GM12878 (cell line): ENCODE results near the gene BIN1. TPM values are rescaled to one million over a fixed set of nuclear protein-coding genes. Genes with fewer than 3 reads are reported as not detected.

Source experiments
- BMI1 ChIP-seq: fragments of 450-650 bp; IDR thresholded peaks from 2 replicates; pipeline ENCODE4 v1.6.1; 2016; ENCODE audit warnings: mild to moderate bottlenecking, moderate library complexity, borderline replicate concordance
- CEBPZ ChIP-seq: fragments of 150-350 bp; IDR thresholded peaks from 2 replicates; pipeline ENCODE4 v1.6.1; 2016; ENCODE audit warnings: low read depth, low read length
- MTA2 ChIP-seq: fragments of 450-650 bp; IDR thresholded peaks from 2 replicates; pipeline ENCODE4 v1.6.1; 2016; ENCODE audit warnings: low read depth, mild to moderate bottlenecking, moderate library complexity
- SUPT20H ChIP-seq: IDR thresholded peaks from 2 replicates; pipeline ENCODE4 v1.6.1; 2011; ENCODE audit warnings: low read depth, mild to moderate bottlenecking, low read length, moderate library complexity, borderline replicate concordance; ENCODE audit not compliant: control insufficient read depth
- polyA plus RNA-seq, 11 experiments: library from polyadenylated mRNA; depleted of rRNA in 4 of 11; unstranded in 6 of 11; stranded (reverse) in 5 of 11; fragments of >200 nt; fragmentation: Nextera tagmentation in 4 of 11; fragmentation: Illumina TruSeq in 1 of 11; extraction: Ambion mirVana in 4 of 11; extraction: Trizol in 1 of 11; gene quantifications; 1 replicate in 1 of 11; 2 replicates in 10 of 11; pipeline versions ENCODE4 v1.2.1 to v1.2.3, GENCODE V29; 2011 to 2016; ENCODE audit warnings: inconsistent platforms in 2 of 11, missing spikeins in 2 of 11, low read depth in 1 of 11
- small RNA-seq: library from RNA; depleted of rRNA; stranded (forward); fragments of <200 nt; gene quantifications from one replicate; pipeline ENCODE3, GENCODE V24; 2014
- total RNA-seq, 4 experiments: library from RNA; depleted of rRNA in 3 of 4; stranded (reverse); fragments of >200 nt in 3 of 4; fragmentation: Illumina TruSeq in 1 of 4; extraction: Trizol in 1 of 4; gene quantifications; 2 replicates each; pipeline versions ENCODE4 v1.2.1 to v1.2.3, GENCODE V29; 2013 to 2021

BIN1 gene
- total and polyA plus RNA-seq, 10 of the 15 experiments (the other 5 are each of a cell fraction or from before 2014, with no cell fraction given), result 0.32 to 21.3 (median 11.2) TPM

- TF ChIP-seq CEBPZ (no peak), MTA2 (no peak), SUPT20H (no peak), BMI1 (no peak)
These were observed 108.5 kb downstream of the BIN1 start (continued) for GRCh38 chr2:126998486-126998885.

Small RNA genes within 50 kb of the gene (small RNA-seq; reads per million reads assigned to genes)
- gene RNU7-182P, result not detected

Other genes starting within 250 kb of the BIN1 start
- not detected in 2 replicates for gene TEX51, start 208.3 kb downstream of the BIN1 start, total RNA-seq (2014; rRNA removed)
- gene TEX51, start 208.3 kb downstream of the BIN1 start, total RNA-seq (2014; rRNA removed; fragmentation: Illumina TruSeq; extraction: Trizol), result not detected in 2 replicates
- not detected in 2 replicates for gene TEX51, start 208.3 kb downstream of the BIN1 start, total RNA-seq (2021)
- not detected in 2 replicates for gene TEX51, start 208.3 kb downstream of the BIN1 start, polyA plus RNA-seq (2011; rRNA removed)
- gene TEX51, start 208.3 kb downstream of the BIN1 start, polyA plus RNA-seq (2014; fragmentation: Illumina TruSeq; extraction: Trizol), result not detected in 2 replicates
- not detected for gene TEX51, start 208.3 kb downstream of the BIN1 start, polyA plus RNA-seq (2014; fragmentation: Nextera tagmentation; extraction: Ambion mirVana)
- not detected in 2 replicates for gene TEX51, start 208.3 kb downstream of the BIN1 start, polyA plus RNA-seq (2014; rRNA removed)
- gene TEX51, start 208.3 kb downstream of the BIN1 start, polyA plus RNA-seq (2016; fragmentation: Nextera tagmentation; extraction: Ambion mirVana), result not detected
- gene CYP27C1, start 113.1 kb upstream of the BIN1 start, total RNA-seq (2014; rRNA removed), result not detected in 2 replicates
- not detected in 2 replicates for gene CYP27C1, start 113.1 kb upstream of the BIN1 start, total RNA-seq (2014; rRNA removed; fragmentation: Illumina TruSeq; extraction: Trizol)
- gene CYP27C1, start 113.1 kb upstream of the BIN1 start, total RNA-seq (2021), result not detected in 2 replicates
- not detected in 2 replicates for gene CYP27C1, start 113.1 kb upstream of the BIN1 start, polyA plus RNA-seq (2011; rRNA removed)
- gene CYP27C1, start 113.1 kb upstream of the BIN1 start, polyA plus RNA-seq (2014; fragmentation: Illumina TruSeq; extraction: Trizol), result not detected in 2 replicates
- not detected for gene CYP27C1, start 113.1 kb upstream of the BIN1 start, polyA plus RNA-seq (2014; fragmentation: Nextera tagmentation; extraction: Ambion mirVana)
- gene CYP27C1, start 113.1 kb upstream of the BIN1 start, polyA plus RNA-seq (2014; rRNA removed), result not detected in 2 replicates
- gene CYP27C1, start 113.1 kb upstream of the BIN1 start, polyA plus RNA-seq (2016; fragmentation: Nextera tagmentation; extraction: Ambion mirVana), result not detected
- 27.4 and 28.6 TPM in 2 replicates for gene ERCC3, start 187.0 kb upstream of the BIN1 start, total RNA-seq (2014; rRNA removed)
- 41.2 and 41.9 TPM in 2 replicates for gene ERCC3, start 187.0 kb upstream of the BIN1 start, total RNA-seq (2014; rRNA removed; fragmentation: Illumina TruSeq; extraction: Trizol)
- gene ERCC3, start 187.0 kb upstream of the BIN1 start, total RNA-seq (2021), result 40.4 TPM in 2 replicates
- 60.8 and 64.8 TPM in 2 replicates for gene ERCC3, start 187.0 kb upstream of the BIN1 start, polyA plus RNA-seq (2011; rRNA removed)
- 53.9 and 61.6 TPM in 2 replicates for gene ERCC3, start 187.0 kb upstream of the BIN1 start, polyA plus RNA-seq (2014; fragmentation: Illumina TruSeq; extraction: Trizol)
- gene ERCC3, start 187.0 kb upstream of the BIN1 start, polyA plus RNA-seq (2014; fragmentation: Nextera tagmentation; extraction: Ambion mirVana), result 10 to 100 TPM; 17.1 to 23.9 TPM
- 43.5 and 43.6 TPM in 2 replicates for gene ERCC3, start 187.0 kb upstream of the BIN1 start, polyA plus RNA-seq (2014; rRNA removed)
- gene ERCC3, start 187.0 kb upstream of the BIN1 start, polyA plus RNA-seq (2016; fragmentation: Nextera tagmentation; extraction: Ambion mirVana), result 10 to 100 TPM; 52.5 to 54.8 TPM